NCI-H2029 treated with DMSO at 0.1 percent for 48 hours (cell line): ENCODE measurements around the gene RPL12.

Experiments used
- DNase-seq: peaks from one replicate; lab custom pipeline; 2025; lab: John Stamatoyannopoulos, UW

Gene RPL12

GRCh38 chr9:127450830-127451607 lies at the start of gene RPL12, which contains the start of gene LRSAM1:
RPL12 (minus strand) TSS chr9:127451406; CDS start chr9:127451317, 89 bp downstream.
LRSAM1 (plus strand) TSS chr9:127451510; CDS start chr9:127454528, 3,018 bp downstream.
- DNase-seq = peak; percentile 71

- no peak for DNase-seq
Measured at GRCh38 chr9:127500862-127501261, 49.7 kb upstream of the RPL12 start.

GRCh38 chr9:127500399-127500798 lies 49.2 kb upstream of the RPL12 start:
- DNase-seq = no peak

- no peak for DNase-seq
Measured at GRCh38 chr9:127498298-127498697, 47.1 kb upstream of the RPL12 start.

- DNase-seq = no peak
Measured at GRCh38 chr9:127497656-127498290, 46.6 kb upstream of the RPL12 start.

GRCh38 chr9:127496974-127497373 lies 45.8 kb upstream of the RPL12 start:
- DNase-seq = no peak

GRCh38 chr9:127495884-127496555 lies 44.8 kb upstream of the RPL12 start:
- DNase-seq = no peak

- DNase-seq = no peak
Measured at GRCh38 chr9:127494304-127494702, 43.1 kb upstream of the RPL12 start.

GRCh38 chr9:127493592-127494303 lies 42.5 kb upstream of the RPL12 start:
- DNase-seq = no peak

- DNase-seq = no peak
Measured at GRCh38 chr9:127492616-127493015, 41.4 kb upstream of the RPL12 start.

GRCh38 chr9:127491516-127491915 lies 40.3 kb upstream of the RPL12 start:
- no peak for DNase-seq

GRCh38 chr9:127490535-127491230 lies 39.5 kb upstream of the RPL12 start:
- no peak for DNase-seq

GRCh38 chr9:127489471-127490115 lies 38.4 kb upstream of the RPL12 start:
- DNase-seq = no peak

- DNase-seq = no peak
Measured at GRCh38 chr9:127488946-127489345, 37.7 kb upstream of the RPL12 start.

GRCh38 chr9:127485995-127486394 lies 34.8 kb upstream of the RPL12 start:
- no peak for DNase-seq

- no peak for DNase-seq
Measured at GRCh38 chr9:127482662-127483061, 31.5 kb upstream of the RPL12 start.

- DNase-seq = no peak
Measured at GRCh38 chr9:127479507-127480081, 28.4 kb upstream of the RPL12 start.

GRCh38 chr9:127474592-127474991 lies 23.4 kb upstream of the RPL12 start:
- no peak for DNase-seq

- DNase-seq = no peak
Measured at GRCh38 chr9:127473932-127474331, 22.7 kb upstream of the RPL12 start.

GRCh38 chr9:127473501-127473900 lies 22.3 kb upstream of the RPL12 start:
- no peak for DNase-seq

- DNase-seq = no peak
Measured at GRCh38 chr9:127470662-127471061, 19.5 kb upstream of the RPL12 start.
